RWPE2 (cell line): ENCODE measurements around the gene UBE2L5.

Source experiments
- ATAC-seq: fragments of 200-7000 bp; cut with Tn5 transposase; 3 replicates; pipeline ENCODE4 v1.9.1; 2021; ENCODE audit warnings: low read depth
- DNase-seq: peaks from one replicate; pipeline ENCODE4 v3.0.0-alpha.2; 2020; ENCODE audit warnings: low spot score
- H3K27ac ChIP-seq: fragments of 450-650 bp; 2 replicates; pipeline ENCODE4 v1.5.1; 2017; ENCODE audit warnings: mild to moderate bottlenecking; ENCODE audit not compliant: poor library complexity, severe bottlenecking
- H3K27me3 ChIP-seq: fragments of 250-450 bp; sonication (Bioruptor Pico); 2 replicates; pipeline ENCODE4 v1.5.1; 2021; ENCODE audit warnings: mild to moderate bottlenecking, moderate library complexity; ENCODE audit not compliant: insufficient read depth, poor library complexity, severe bottlenecking
- H3K36me3 ChIP-seq: fragments of 250-450 bp; sonication (Bioruptor Pico); 2 replicates; pipeline ENCODE4 v1.5.1; 2020; ENCODE audit warnings: low read depth, mild to moderate bottlenecking, moderate library complexity
- H3K4me1 ChIP-seq: fragments of 250-450 bp; sonication (Bioruptor Pico); 2 replicates; pipeline ENCODE4 v1.5.1; 2021; ENCODE audit warnings: mild to moderate bottlenecking, moderate library complexity; ENCODE audit not compliant: insufficient read depth, poor library complexity, severe bottlenecking
- H3K4me3 ChIP-seq: fragments of 250-450 bp; sonication (Bioruptor Pico); 2 replicates; pipeline ENCODE4 v1.5.1; 2021; ENCODE audit warnings: mild to moderate bottlenecking, moderate library complexity; ENCODE audit not compliant: severe bottlenecking
- H3K9me3 ChIP-seq: fragments of 250-450 bp; sonication (Bioruptor Pico); 2 replicates; pipeline ENCODE4 v1.5.1; 2021; ENCODE audit warnings: mild to moderate bottlenecking, moderate library complexity; ENCODE audit not compliant: severe bottlenecking
- TF ChIP-seq, protein P1 (sequence below): fragments of 450-650 bp; IDR thresholded peaks from one replicate; pipeline ENCODE4 v1.5.1; 2017; ENCODE audit warnings: mild to moderate bottlenecking, moderate library complexity; ENCODE audit not compliant: poor library complexity, severe bottlenecking

Gene UBE2L5

DNA sequence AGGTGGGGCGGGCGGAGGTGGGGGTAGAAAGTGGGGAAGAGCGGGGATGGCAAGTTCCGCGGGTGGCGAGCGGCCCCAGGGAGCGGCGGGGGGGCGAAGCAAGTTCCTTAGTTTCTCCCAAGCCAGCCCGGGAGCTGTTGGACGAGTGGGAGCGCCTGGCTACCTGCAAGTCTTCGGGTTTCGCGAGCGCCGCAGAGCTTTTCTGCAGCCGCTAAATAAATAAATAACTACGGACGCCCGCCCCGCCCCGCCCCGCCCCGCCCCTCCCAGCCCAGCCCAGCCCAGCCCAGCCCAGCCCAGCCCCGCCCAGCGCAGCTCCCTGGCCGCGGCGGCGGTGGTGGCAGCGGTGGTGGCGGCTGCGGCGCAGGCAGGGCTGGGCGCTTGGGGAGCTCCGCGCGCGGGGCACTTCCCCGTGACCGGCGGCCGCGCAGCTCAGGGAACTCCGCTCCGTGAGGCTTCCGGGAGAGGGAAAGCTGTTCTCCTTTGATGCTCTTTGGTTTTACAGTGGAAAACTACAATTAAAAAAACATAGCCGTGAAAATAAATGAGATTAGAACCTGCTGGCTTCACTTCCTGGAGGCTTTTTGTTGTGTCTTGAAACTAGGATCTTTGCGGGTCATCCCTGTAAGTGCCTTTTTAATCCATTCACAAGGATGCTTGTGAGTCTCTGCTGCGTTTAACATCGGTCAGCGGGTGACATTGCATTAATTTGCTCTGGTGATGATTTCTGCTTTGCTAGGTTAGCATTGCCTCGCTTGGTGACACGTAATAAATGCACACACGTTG, at the start of gene UBE2L5:
UBE2L5 (plus strand) TSS at position 440 of the 786 bp plus-strand sequence. CDS start 5,498 bp downstream, outside the sequence.
- peak; percentile 83 for DNase-seq

DNA sequence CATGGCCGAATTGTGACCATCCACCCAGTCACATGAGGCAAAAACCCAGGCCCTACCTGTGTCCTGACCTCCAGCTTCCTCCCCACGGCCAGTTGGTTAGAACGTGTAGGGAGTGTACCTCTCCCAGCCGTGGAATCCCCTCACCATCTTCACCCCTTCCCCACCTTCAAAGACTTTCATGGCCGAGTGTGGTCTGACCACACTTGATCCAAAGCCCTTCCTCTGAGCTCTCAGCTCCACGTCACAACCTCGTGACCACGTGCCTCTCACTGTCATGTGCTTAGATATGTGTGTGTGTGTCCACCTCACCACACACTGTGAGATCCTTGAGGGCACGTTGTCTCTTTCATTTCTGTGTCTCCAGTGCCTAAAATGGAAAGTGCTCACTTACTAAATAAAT, 48.6 kb upstream of the UBE2L5 start:
- Histone ChIP-seq H3K27ac (no peak overlapping the region), H3K4me3 (no peak overlapping the region), H3K27me3 (no peaks in the 10 kb centered on the region), H3K9me3 (no peaks in the 10 kb centered on the region), H3K36me3 (no peaks in the 10 kb centered on the region), H3K4me1 (no peaks in the 10 kb centered on the region)
- no peak for ATAC-seq
- DNase-seq: no peak
- TF ChIP-seq, protein P1, sequence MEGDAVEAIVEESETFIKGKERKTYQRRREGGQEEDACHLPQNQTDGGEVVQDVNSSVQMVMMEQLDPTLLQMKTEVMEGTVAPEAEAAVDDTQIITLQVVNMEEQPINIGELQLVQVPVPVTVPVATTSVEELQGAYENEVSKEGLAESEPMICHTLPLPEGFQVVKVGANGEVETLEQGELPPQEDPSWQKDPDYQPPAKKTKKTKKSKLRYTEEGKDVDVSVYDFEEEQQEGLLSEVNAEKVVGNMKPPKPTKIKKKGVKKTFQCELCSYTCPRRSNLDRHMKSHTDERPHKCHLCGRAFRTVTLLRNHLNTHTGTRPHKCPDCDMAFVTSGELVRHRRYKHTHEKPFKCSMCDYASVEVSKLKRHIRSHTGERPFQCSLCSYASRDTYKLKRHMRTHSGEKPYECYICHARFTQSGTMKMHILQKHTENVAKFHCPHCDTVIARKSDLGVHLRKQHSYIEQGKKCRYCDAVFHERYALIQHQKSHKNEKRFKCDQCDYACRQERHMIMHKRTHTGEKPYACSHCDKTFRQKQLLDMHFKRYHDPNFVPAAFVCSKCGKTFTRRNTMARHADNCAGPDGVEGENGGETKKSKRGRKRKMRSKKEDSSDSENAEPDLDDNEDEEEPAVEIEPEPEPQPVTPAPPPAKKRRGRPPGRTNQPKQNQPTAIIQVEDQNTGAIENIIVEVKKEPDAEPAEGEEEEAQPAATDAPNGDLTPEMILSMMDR: no peak

More for the DNA sequence above, at the start of gene UBE2L5:
- peak; percentile 80 for ATAC-seq
- Histone ChIP-seq H3K9me3 (no peaks in the 10 kb centered on the region), H3K36me3 (no peaks in the 10 kb centered on the region), H3K4me3 (peak within 1 kb of the TSS; percentile 41), H3K27ac (peak within 1 kb of the TSS; percentile 78), H3K4me1 (no peaks in the 10 kb centered on the region), H3K27me3 (no peaks in the 10 kb centered on the region)
- TF ChIP-seq, protein P1: no peak

DNA sequence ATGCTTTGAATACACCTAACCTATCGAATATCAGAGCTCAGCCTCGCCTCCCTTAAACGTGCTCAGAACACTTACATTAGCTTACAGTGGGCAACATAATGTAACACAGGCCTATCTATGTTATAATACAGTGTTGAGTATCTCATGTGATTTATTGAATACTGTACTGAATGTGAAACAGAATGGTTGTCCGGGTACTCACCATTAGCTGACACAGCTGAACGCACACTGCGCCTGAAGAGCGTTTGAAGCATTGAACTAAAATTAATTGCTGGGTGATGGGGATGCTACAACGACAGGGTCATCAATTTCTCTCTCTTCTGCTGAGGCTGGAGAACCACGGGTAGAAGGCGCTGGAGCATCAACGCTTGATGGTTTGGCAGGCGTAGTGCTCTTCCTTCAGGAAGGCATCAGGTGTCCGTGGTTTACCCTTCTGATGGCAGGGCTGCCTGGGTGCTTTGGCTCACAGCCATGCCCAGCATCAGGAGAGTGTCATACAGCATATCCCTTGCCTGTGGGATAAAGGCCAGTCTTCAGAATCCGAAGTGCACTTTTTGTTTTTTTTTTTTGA, 46.9 kb upstream of the UBE2L5 start:
- no peaks in the 10 kb centered on the region for H3K9me3 ChIP-seq
- DNase-seq: no peak
- ATAC-seq: no peak
- H3K27me3 ChIP-seq: no peaks in the 10 kb centered on the region
- H3K36me3 ChIP-seq: no peaks in the 10 kb centered on the region
- no peak overlapping the region for H3K4me3 ChIP-seq
- no peak overlapping the region for H3K27ac ChIP-seq
- H3K4me1 ChIP-seq: no peaks in the 10 kb centered on the region
- TF ChIP-seq, protein P1: no peak

DNA sequence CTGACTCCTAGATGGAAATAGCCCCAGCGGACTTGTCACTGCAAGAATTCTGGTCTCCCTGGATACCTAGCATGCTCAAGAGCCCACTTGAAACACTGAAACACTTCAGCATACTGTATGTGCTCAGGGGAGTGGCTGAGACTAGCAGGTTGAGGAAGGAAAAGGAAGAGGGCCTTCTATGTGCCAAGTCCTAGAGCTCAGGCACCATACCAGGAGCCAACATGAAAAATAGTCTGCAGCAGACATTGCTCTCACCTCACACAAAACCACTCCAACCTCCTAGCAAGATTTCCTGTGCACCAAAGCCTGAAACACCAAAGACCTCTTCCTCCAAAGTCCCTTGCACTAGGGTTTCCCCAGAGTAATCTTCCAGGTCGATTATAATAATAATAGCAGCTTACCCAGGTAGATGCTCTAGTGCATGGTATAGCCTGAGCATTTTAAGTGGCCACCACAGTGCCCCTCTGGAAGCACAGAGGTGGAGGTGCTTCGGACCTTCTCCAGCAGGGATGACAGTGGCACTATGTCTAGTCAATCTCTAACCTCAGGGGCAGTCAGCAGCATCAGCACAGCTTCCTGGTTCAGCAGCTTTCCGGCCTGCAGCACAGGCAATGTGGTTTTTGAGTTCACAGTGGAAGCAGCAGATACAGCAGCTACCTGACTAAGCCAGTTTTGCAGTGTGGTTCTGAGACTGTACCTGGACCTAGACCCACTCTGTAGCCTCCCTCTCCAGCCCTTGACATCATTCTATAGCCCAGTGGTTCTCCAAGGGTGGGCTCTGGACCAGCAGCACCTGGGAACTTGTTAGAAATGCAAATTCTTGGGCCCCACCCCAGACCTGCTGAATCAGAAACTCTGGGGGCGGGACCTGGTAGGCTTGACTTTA, 45.6 kb upstream of the UBE2L5 start:
- TF ChIP-seq, protein P1: no peak
- no peaks in the 10 kb centered on the region for H3K27me3 ChIP-seq
- DNase-seq: no peak
- no peaks in the 10 kb centered on the region for H3K9me3 ChIP-seq
- no peaks in the 10 kb centered on the region for H3K36me3 ChIP-seq
- H3K4me1 ChIP-seq: no peaks in the 10 kb centered on the region
- H3K27ac ChIP-seq: no peak overlapping the region
- no peak overlapping the region for H3K4me3 ChIP-seq
- ATAC-seq: no peak
